Breast epithelium (tissue), 4 donors: ENCODE data around the gene NELL2. TPM values are rescaled to one million over a fixed set of nuclear protein-coding genes. Genes with fewer than 3 reads are reported as not detected.

ENCODE experiments used
- DNase-seq, 2 donors: peaks; one replicate each; pipeline ENCODE4 v3.0.0-alpha.2; 2019; ENCODE audit warnings: low spot score in 2 of 2
- H3K27ac ChIP-seq, 2 donors: fragments of 200-600 bp; sonication (generic) in 1 of 2; one replicate each; pipeline ENCODE4 v1.5.1; 2016 to 2019; ENCODE audit warnings: mild to moderate bottlenecking in 1 of 2
- H3K27me3 ChIP-seq, 2 donors: fragments of 200-600 bp; sonication (generic) in 1 of 2; one replicate each; pipeline versions ENCODE4 v1.5.1 to v1.6.0; 2017 to 2019; ENCODE audit warnings: control low read depth in 1 of 2, mild to moderate bottlenecking in 1 of 2
- H3K36me3 ChIP-seq: fragments of 200-600 bp; one replicate; pipeline ENCODE4 v1.5.1; 2019
- H3K4me1 ChIP-seq, 2 donors: fragments of 200-600 bp; sonication (generic); one replicate each; pipeline ENCODE4 v1.5.1; 2016 to 2019; ENCODE audit warnings: control low read depth in 1 of 2
- H3K4me3 ChIP-seq, 3 donors: fragments of 200-600 bp; sonication (generic); 1 replicate in 2 of 3; 2 replicates in 1 of 3; pipeline ENCODE4 v1.5.1; 2016 to 2019; ENCODE audit warnings: mild to moderate bottlenecking in 3 of 3, moderate library complexity in 2 of 3
- H3K9me3 ChIP-seq, 2 donors: fragments of 200-600 bp; sonication (generic) in 1 of 2; one replicate each; pipeline ENCODE4 v1.5.1; 2016 to 2019; ENCODE audit warnings: control low read depth in 1 of 2
- POLR2A ChIP-seq: fragments of 450-650 bp; IDR thresholded peaks from one replicate; pipeline ENCODE4 v1.6.1; 2016; ENCODE audit warnings: antibody characterized with exemption, mild to moderate bottlenecking, moderate library complexity
- POLR2AphosphoS5 ChIP-seq, 3 donors: sonication (generic); formaldehyde crosslinking; IDR thresholded peaks; one replicate each; pipeline ENCODE4 v1.6.1; 2017; ENCODE audit warnings: antibody characterized with exemption in 3 of 3
- intact Hi-C: fragments of 100-400 bp; cut with DNase I; formaldehyde crosslinking; loops from one replicate; pipeline ENCODE4 v1.15.1; 2023; ENCODE audit warnings: low total_unique reads
- total RNA-seq, 3 donors: library from RNA; depleted of rRNA; stranded (reverse); fragments of >200 nt; gene quantifications; one replicate each; pipeline ENCODE4 v1.1.0, GENCODE V29; 2016
- TF ChIP-seq, protein P1 (sequence below), 3 donors: fragments of 450-650 bp; IDR thresholded peaks; one replicate each; pipeline ENCODE4 v1.5.1; 2016 to 2017; ENCODE audit warnings: antibody characterized with exemption in 3 of 3, mild to moderate bottlenecking in 3 of 3, moderate library complexity in 3 of 3

Gene NELL2
- total RNA-seq, 3 donors from 2014 or later = 4.9 to 10.1 (median 9.9) TPM

DNA sequence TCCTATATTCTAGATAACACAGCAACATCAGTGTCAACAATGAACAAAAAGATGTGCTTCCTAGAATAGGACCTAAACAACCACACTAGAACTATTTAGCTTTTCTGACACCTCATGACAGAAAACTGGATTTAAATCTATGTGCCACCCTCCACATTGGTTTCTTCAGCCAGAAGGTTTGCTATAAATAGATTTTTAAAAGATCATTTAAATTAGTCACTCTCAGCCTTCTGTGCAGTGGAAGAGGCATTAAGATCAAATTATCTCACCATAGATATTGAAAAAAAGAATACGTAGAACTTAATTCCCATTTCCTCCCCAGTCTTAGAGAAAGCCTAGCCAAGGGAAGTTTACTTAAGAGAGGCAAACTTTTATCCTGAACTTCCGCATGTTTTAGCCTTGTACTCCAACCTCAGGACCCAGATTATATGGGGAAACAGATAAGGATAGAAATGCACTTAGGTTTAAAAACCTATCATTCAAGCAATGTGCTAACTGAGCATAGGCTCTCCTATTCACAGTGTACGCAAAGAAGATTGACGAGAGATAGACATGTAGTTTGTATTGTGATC, 59.6 kb downstream of the NELL2 start:
- Histone ChIP-seq H3K4me1 (no peaks in the 10 kb centered on the region), H3K27ac (no peak overlapping the region), H3K27me3 (no peaks in the 10 kb centered on the region), H3K9me3 (no peaks in the 10 kb centered on the region), H3K4me3 (no peak overlapping the region), H3K36me3 (no peaks in the 10 kb centered on the region)
- intact Hi-C loops = no loop called here
- no peak for DNase-seq
- TF ChIP-seq POLR2AphosphoS5 (IDR thresholded peaks at IDR 0.05) (no peak), POLR2A (no peak)
- TF ChIP-seq, protein P1, sequence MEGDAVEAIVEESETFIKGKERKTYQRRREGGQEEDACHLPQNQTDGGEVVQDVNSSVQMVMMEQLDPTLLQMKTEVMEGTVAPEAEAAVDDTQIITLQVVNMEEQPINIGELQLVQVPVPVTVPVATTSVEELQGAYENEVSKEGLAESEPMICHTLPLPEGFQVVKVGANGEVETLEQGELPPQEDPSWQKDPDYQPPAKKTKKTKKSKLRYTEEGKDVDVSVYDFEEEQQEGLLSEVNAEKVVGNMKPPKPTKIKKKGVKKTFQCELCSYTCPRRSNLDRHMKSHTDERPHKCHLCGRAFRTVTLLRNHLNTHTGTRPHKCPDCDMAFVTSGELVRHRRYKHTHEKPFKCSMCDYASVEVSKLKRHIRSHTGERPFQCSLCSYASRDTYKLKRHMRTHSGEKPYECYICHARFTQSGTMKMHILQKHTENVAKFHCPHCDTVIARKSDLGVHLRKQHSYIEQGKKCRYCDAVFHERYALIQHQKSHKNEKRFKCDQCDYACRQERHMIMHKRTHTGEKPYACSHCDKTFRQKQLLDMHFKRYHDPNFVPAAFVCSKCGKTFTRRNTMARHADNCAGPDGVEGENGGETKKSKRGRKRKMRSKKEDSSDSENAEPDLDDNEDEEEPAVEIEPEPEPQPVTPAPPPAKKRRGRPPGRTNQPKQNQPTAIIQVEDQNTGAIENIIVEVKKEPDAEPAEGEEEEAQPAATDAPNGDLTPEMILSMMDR (IDR thresholded peaks at IDR 0.05) = no peak

DNA sequence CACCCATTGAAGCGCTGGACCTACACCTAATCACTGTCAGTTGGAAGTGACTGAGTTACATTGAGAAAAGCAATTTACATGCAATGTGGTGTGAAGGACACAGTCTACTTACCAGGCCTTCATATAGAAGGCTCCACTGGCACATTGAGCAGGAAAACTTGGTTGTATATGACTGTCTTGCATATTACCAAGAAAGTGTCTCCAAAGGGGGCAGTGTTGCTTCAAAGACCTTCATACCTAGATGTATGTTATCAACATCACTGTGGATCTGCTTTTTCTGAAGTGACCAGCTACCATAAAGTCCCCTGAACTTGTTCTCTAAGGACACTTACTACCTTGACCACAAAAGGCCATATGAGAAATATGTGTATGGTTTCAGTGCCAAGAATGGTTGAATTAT, 64.1 kb downstream of the NELL2 start:
- Histone ChIP-seq H3K9me3 (no peaks in the 10 kb centered on the region), H3K36me3 (no peaks in the 10 kb centered on the region), H3K4me1 (no peaks in the 10 kb centered on the region), H3K27ac (no peak overlapping the region), H3K4me3 (no peak overlapping the region), H3K27me3 (no peaks in the 10 kb centered on the region)
- intact Hi-C loops = no loop called here
- no peak for TF ChIP-seq POLR2AphosphoS5 (IDR thresholded peaks at IDR 0.05)
- TF ChIP-seq POLR2A = no peak
- TF ChIP-seq, protein P1 (IDR thresholded peaks at IDR 0.05) = no peak
- no peak for DNase-seq

DNA sequence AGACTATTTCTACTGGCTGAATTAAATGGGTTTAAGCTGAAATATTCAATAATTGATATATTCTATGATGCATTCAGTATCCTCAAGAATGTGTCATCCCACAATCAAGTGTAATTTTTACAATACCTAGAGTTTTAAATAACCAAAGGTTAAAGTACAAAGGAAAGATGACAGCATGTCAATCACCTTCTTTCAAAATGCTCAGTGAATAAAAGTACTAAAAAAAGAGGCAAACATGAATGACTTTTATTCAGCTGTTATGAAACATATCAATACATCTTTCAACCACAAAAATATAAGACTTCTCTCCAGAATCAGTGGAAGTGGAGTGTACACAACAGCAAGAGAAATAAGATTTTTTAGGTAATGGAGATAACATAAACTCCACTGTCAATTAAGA, 72.0 kb downstream of the NELL2 start:
- no peaks in the 10 kb centered on the region for H3K4me1 ChIP-seq
- no peaks in the 10 kb centered on the region for H3K27me3 ChIP-seq
- intact Hi-C loops = no loop called here
- H3K27ac ChIP-seq = no peak overlapping the region
- H3K36me3 ChIP-seq = no peaks in the 10 kb centered on the region
- DNase-seq = no peak
- no peak for TF ChIP-seq POLR2A
- TF ChIP-seq, protein P1 (IDR thresholded peaks at IDR 0.05) = no peak
- TF ChIP-seq POLR2AphosphoS5 (IDR thresholded peaks at IDR 0.05) = no peak
- no peaks in the 10 kb centered on the region for H3K9me3 ChIP-seq
- H3K4me3 ChIP-seq = no peak overlapping the region

DNA sequence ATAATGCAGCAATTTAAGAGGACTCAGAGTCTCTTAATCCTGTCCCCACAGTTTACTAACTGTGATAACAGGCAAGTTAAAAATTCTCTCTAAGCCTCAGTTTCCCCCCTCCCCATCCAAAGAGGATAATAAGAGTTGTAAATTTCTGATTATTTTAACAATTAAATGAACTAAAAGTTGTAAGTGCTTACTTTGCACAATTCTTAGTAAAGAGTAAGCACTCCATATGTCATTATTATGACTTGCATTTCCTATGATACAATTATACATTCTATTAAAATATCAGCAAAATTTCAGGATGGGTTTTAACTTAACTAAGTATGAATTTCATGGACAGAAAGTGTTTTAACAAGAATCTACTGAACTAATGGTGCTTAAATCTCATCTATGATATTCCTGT, 80.1 kb downstream of the NELL2 start:
- no peaks in the 10 kb centered on the region for H3K36me3 ChIP-seq
- intact Hi-C loops = no loop called here
- no peaks in the 10 kb centered on the region for H3K4me1 ChIP-seq
- H3K27me3 ChIP-seq = no peaks in the 10 kb centered on the region
- TF ChIP-seq POLR2A (no peak), POLR2AphosphoS5 (IDR thresholded peaks at IDR 0.05) (no peak)
- TF ChIP-seq, protein P1 (IDR thresholded peaks at IDR 0.05) = no peak
- H3K9me3 ChIP-seq = no peaks in the 10 kb centered on the region
- no peak overlapping the region for H3K4me3 ChIP-seq
- H3K27ac ChIP-seq = no peak overlapping the region
- DNase-seq = no peak

DNA sequence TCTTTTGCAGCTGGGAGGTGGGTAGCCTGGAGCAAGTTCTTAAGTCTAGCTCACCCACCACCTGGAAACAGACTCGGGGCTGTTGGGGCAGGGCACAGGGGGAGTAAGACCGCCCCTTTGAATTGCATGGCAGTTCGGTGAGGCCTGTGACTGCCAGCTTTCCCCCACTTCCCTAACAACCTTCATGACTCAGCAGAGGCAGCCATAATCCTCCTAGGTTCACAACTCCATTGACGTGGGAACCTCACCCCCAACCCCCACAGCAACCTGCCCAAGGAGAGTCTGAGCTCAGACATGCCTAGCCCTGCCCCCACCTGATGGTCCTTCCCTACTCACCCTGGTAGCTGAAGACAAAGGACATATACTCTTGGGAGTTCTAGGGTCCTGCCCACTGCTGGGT, 87.4 kb downstream of the NELL2 start:
- H3K27ac ChIP-seq = no peak overlapping the region
- no peaks in the 10 kb centered on the region for H3K4me1 ChIP-seq
- peaks cover 1% of the 10 kb centered on the region for H3K36me3 ChIP-seq
- H3K27me3 ChIP-seq = no peaks in the 10 kb centered on the region
- no peak overlapping the region for H3K4me3 ChIP-seq
- TF ChIP-seq POLR2AphosphoS5 (IDR thresholded peaks at IDR 0.05) (no peak), POLR2A (no peak)
- TF ChIP-seq, protein P1 (IDR thresholded peaks at IDR 0.05) = no peak
- intact Hi-C loops = no loop called here
- H3K9me3 ChIP-seq = no peaks in the 10 kb centered on the region
- DNase-seq = no peak
